ENCODE measurements around the gene RPL13A. TPM values are rescaled to one million over a fixed set of nuclear protein-coding genes. Genes with fewer than 3 reads are reported as not detected.

The RPL13A gene
- total RNA-seq, 4 donors from 2014 or later = 2,421 to 3,217 (median 2,855) TPM

DNA sequence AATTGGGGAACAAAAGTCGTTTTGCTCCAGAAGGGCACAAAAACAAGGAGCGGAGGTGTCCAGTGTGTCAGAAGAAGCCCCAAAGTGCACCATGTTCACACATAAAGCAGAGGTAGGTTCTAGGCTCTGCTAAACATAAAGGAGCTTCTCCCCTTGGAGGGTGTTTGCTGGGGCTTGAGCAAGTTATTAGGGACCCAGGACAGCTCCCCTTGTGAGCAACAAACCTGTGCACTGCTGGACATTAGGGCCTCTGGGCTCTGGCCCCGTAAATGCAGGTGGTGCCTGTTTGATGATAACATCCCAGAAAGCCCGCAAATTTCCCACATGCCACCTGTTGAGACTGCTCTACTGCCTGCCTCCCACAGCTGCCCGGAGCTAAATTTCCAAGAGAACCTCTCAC, 51.2 kb downstream of the RPL13A start:
- TF ChIP-seq, protein P1, sequence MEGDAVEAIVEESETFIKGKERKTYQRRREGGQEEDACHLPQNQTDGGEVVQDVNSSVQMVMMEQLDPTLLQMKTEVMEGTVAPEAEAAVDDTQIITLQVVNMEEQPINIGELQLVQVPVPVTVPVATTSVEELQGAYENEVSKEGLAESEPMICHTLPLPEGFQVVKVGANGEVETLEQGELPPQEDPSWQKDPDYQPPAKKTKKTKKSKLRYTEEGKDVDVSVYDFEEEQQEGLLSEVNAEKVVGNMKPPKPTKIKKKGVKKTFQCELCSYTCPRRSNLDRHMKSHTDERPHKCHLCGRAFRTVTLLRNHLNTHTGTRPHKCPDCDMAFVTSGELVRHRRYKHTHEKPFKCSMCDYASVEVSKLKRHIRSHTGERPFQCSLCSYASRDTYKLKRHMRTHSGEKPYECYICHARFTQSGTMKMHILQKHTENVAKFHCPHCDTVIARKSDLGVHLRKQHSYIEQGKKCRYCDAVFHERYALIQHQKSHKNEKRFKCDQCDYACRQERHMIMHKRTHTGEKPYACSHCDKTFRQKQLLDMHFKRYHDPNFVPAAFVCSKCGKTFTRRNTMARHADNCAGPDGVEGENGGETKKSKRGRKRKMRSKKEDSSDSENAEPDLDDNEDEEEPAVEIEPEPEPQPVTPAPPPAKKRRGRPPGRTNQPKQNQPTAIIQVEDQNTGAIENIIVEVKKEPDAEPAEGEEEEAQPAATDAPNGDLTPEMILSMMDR (IDR thresholded peaks at IDR 0.05; ENCODE audit: low read depth) = no peak

DNA sequence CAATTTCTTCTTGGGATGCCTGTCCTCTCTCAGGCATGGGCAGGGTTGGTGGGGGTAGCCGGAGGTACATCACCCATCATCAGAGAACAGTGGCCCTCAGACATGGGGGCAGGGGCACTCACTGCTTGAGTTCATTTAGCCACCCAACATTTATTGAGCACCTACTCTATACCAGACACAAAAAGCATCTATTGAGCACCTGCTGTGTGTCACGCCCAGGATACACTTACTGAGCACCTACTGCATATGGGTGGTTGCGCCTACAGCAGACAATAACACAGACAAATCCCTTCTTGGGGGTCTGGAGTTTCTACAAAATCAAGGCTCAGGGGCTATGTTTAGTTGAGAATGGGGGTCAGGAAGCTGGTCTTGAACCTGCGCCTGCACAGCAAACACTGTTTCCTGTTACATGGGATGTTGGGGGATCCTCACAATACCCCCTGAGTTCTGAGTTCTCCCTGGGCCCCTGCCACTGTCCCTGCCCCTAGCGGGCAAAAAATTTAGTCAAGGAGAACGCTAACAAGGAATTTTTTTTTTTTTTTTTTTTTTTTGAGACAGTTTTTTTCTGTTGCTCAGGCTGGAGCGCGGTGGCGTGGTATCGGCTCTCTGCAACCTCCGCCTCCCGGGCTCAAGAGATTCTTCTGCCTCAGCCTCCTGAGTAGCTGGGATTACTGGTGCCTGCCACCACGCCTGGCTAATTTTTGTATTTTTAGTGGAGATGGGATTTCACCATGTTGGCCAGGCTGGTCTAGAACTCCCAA, 52.0 kb downstream of the RPL13A start:
- TF ChIP-seq, protein P1 (IDR thresholded peaks at IDR 0.05; ENCODE audit: low read depth) = no peak

Small RNAs within 50 kb of the gene (small RNA-seq; reads per million reads assigned to genes)
- gene COX6CP7 = not detected
- gene MIR150 = 138 reads per million, percentile 98 among the genes with 10 or more reads in this experiment
- gene SNORD32A = not detected
- gene SNORD33 = not detected
- gene SNORD34 = not detected
- not detected for gene SNORD35A
- not detected for gene SNORD35B

Other genes starting within 250 kb of the RPL13A start
- gene SLC6A16, start 162.4 kb upstream of the RPL13A start, total RNA-seq = 1 to 10 TPM in 3 of 4 donors, under 1 TPM in 1; 0.85 to 6.0 (median 3.1) TPM
- 10 to 100 TPM in 3 of 4 donors, 1 to 10 TPM in 1; 8.9 to 87.4 (median 21.1) TPM for gene CD37, start 152.2 kb upstream of the RPL13A start, total RNA-seq
- 10 to 100 TPM; 13.8 to 23.5 (median 19.6) TPM for gene TEAD2, start 125.2 kb upstream of the RPL13A start, total RNA-seq
- 1 to 10 TPM in 1 of 4 donors, not detected in 3; 2.6 TPM for gene DKKL1, start 123.7 kb upstream of the RPL13A start, total RNA-seq
- gene KASH5, start 99.4 kb upstream of the RPL13A start, total RNA-seq = not detected
- not detected for gene PTH2, start 64.2 kb upstream of the RPL13A start, total RNA-seq
- gene GFY, start 62.2 kb upstream of the RPL13A start, total RNA-seq = not detected
- gene SLC17A7, start 46.1 kb upstream of the RPL13A start, total RNA-seq = 1 to 10 TPM; 1.7 to 3.6 (median 2.8) TPM
- 10 to 100 TPM; 53.3 to 99.7 (median 83.2) TPM for gene PIH1D1, start 35.8 kb upstream of the RPL13A start, total RNA-seq
- 10 to 100 TPM; 35.4 to 80.4 (median 50.3) TPM for gene ALDH16A1, start 34.4 kb upstream of the RPL13A start, total RNA-seq
- gene FLT3LG, start 13.4 kb upstream of the RPL13A start, total RNA-seq = 10 to 100 TPM in 1 of 4 donors, 1 to 10 TPM in 3; 3.2 to 11.5 (median 4.4) TPM
- gene RPS11, start 8.8 kb downstream of the RPL13A start, total RNA-seq = 1,000 to 10,000 TPM; 3,504 to 5,080 (median 4,743) TPM
- 100 to 1,000 TPM; 208 to 517 (median 336) TPM for gene FCGRT, start 25.1 kb downstream of the RPL13A start, total RNA-seq
- gene RCN3, start 40.4 kb downstream of the RPL13A start, total RNA-seq = 10 to 100 TPM; 21.4 to 45.1 (median 36.7) TPM
- 10 to 100 TPM; 39.1 to 63.4 (median 49.0) TPM for gene NOSIP, start 92.9 kb downstream of the RPL13A start, total RNA-seq
- gene PRRG2, start 93.7 kb downstream of the RPL13A start, total RNA-seq = under 1 TPM in 2 of 4 donors, not detected in 2; 0.51 to 0.75 TPM
- gene PRR12, start 103.6 kb downstream of the RPL13A start, total RNA-seq = 10 to 100 TPM in 1 of 4 donors, 1 to 10 TPM in 3; 4.6 to 15.4 (median 6.2) TPM
- gene RRAS, start 152.5 kb downstream of the RPL13A start, total RNA-seq = 100 to 1,000 TPM in 2 of 4 donors, 10 to 100 TPM in 2; 62.9 to 113 (median 101) TPM
- 10 to 100 TPM in 3 of 4 donors, 1 to 10 TPM in 1; 8.8 to 33.3 (median 11.3) TPM for gene SCAF1, start 154.6 kb downstream of the RPL13A start, total RNA-seq
- gene IRF3, start 178.2 kb downstream of the RPL13A start, total RNA-seq = 10 to 100 TPM; 21.8 to 66.5 (median 39.0) TPM
- 1 to 10 TPM; 2.1 to 7.9 (median 3.3) TPM for gene BCL2L12, start 178.3 kb downstream of the RPL13A start, total RNA-seq
- 100 to 1,000 TPM in 1 of 4 donors, 10 to 100 TPM in 3; 63.8 to 104 (median 78.2) TPM for gene PRMT1, start 189.7 kb downstream of the RPL13A start, total RNA-seq
- 1 to 10 TPM in 3 of 4 donors, not detected in 1; 1.0 to 2.6 (median 2.1) TPM for gene ADM5, start 202.0 kb downstream of the RPL13A start, total RNA-seq
- gene CPT1C, start 203.5 kb downstream of the RPL13A start, total RNA-seq = 1 to 10 TPM in 1 of 4 donors, under 1 TPM in 2, not detected in 1; 0.38 to 2.6 (median 0.85) TPM

Measured in subcutaneous adipose tissue (tissue), 4 donors.